Gastrocnemius medialis (tissue), 4 donors: Measurements from ENCODE around the gene RRP36. TPM values are rescaled to one million over a fixed set of nuclear protein-coding genes. Genes with fewer than 3 reads are reported as not detected.

Experiments
- ATAC-seq, 2 donors: fragments of 150-250 bp; one replicate each; pipeline ENCODE4 v1.9.1; 2016
- DNase-seq, 2 donors: peaks; one replicate each; pipeline ENCODE4 v3.0.0-alpha.2; 2019
- H3K27ac ChIP-seq, 4 donors: fragments of 200-600 bp; sonication (generic); 1 replicate in 1 of 4; 2 replicates in 3 of 4; pipeline ENCODE4 v1.5.1; 2016 to 2018; ENCODE audit warnings: mild to moderate bottlenecking in 2 of 4, moderate library complexity in 1 of 4
- H3K27me3 ChIP-seq, 3 donors: fragments of 200-600 bp; sonication (generic) in 2 of 3; 1 replicate in 1 of 3; 2 replicates in 2 of 3; pipeline versions ENCODE4 v1.5.1 to v1.6.0; 2016 to 2019; ENCODE audit warnings: mild to moderate bottlenecking in 1 of 3, moderate library complexity in 1 of 3
- H3K36me3 ChIP-seq, 2 donors: fragments of 200-600 bp; sonication (generic) in 1 of 2; one replicate each; pipeline ENCODE4 v1.5.1; 2017 to 2018
- H3K4me1 ChIP-seq, 2 donors: fragments of 200-600 bp; sonication (generic) in 1 of 2; one replicate each; pipeline ENCODE4 v1.5.1; 2016 to 2017; ENCODE audit warnings: mild to moderate bottlenecking in 2 of 2
- H3K4me3 ChIP-seq, 4 donors: fragments of 200-600 bp; sonication (generic) in 3 of 4; 1 replicate in 1 of 4; 2 replicates in 3 of 4; pipeline ENCODE4 v1.5.1; 2016 to 2019; ENCODE audit warnings: mild to moderate bottlenecking in 2 of 4
- H3K9me3 ChIP-seq, 3 donors: fragments of 200-600 bp; sonication (generic) in 2 of 3; 1 replicate in 1 of 3; 2 replicates in 2 of 3; pipeline ENCODE4 v1.5.1; 2016 to 2019
- POLR2A ChIP-seq, 2 donors: fragments of 450-650 bp; IDR thresholded peaks; one replicate each; pipeline ENCODE4 v1.6.1; 2017; ENCODE audit warnings: antibody characterized with exemption in 2 of 2, mild to moderate bottlenecking in 2 of 2, moderate library complexity in 2 of 2
- in situ Hi-C, 4 donors: fragments of 200-750 bp; cut with MboI; loops; one replicate each; pipeline versions ENCODE4 v1.15.0 to v1.8.0; 2017; ENCODE audit warnings: low sequenced_read_pairs in 4 of 4
- intact Hi-C: fragments of 100-400 bp; cut with DNase I; formaldehyde crosslinking; loops from one replicate; pipeline ENCODE4 v1.15.1; 2023; ENCODE audit warnings: low total_unique reads
- total RNA-seq, 4 donors: library from RNA; depleted of rRNA; stranded (reverse); fragments of >200 nt; gene quantifications; one replicate each; pipeline versions ENCODE4 v1.1.0 to v1.2.3, GENCODE V29; 2016
- TF ChIP-seq, protein P1 (sequence below), 5 experiments: fragments of 450-650 bp in 3 of 5; fragments of 200-600 bp in 2 of 5; sonication (generic) in 2 of 5; IDR thresholded peaks in 4 of 5; conservative IDR thresholded peaks in 1 of 5; 1 replicate in 4 of 5; 2 replicates in 1 of 5; pipeline ENCODE4 v1.5.1; 2016 to 2019; ENCODE audit warnings: antibody characterized with exemption in 5 of 5, mild to moderate bottlenecking in 3 of 5, moderate library complexity in 3 of 5

The RRP36 gene
- total RNA-seq, 4 donors from 2014 or later: 37.7 to 64.3 (median 51.0) TPM

- Histone ChIP-seq H3K27me3 (no peaks in the 10 kb centered on the region), H3K4me3 (no peak overlapping the region), H3K36me3 (peaks cover 0 to 29% of the 10 kb centered on the region in 2 donors), H3K9me3 (no peaks in the 10 kb centered on the region), H3K27ac (no peak overlapping the region), H3K4me1 (peaks cover 24 to 41% of the 10 kb centered on the region in 2 donors)
- no peak for DNase-seq
- ATAC-seq: no peak
- in situ Hi-C loops: no loop called here
- intact Hi-C loops: loop anchor here (2.0 to 10.0 kb wide), 3 partner anchors 71 to 311 kb away; partner anchors contain the start of genes PPP2R5D and TBCC
- no peak for TF ChIP-seq POLR2A (IDR thresholded peaks at IDR 0.05)
- TF ChIP-seq, protein P1, sequence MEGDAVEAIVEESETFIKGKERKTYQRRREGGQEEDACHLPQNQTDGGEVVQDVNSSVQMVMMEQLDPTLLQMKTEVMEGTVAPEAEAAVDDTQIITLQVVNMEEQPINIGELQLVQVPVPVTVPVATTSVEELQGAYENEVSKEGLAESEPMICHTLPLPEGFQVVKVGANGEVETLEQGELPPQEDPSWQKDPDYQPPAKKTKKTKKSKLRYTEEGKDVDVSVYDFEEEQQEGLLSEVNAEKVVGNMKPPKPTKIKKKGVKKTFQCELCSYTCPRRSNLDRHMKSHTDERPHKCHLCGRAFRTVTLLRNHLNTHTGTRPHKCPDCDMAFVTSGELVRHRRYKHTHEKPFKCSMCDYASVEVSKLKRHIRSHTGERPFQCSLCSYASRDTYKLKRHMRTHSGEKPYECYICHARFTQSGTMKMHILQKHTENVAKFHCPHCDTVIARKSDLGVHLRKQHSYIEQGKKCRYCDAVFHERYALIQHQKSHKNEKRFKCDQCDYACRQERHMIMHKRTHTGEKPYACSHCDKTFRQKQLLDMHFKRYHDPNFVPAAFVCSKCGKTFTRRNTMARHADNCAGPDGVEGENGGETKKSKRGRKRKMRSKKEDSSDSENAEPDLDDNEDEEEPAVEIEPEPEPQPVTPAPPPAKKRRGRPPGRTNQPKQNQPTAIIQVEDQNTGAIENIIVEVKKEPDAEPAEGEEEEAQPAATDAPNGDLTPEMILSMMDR (IDR thresholded peaks at IDR 0.05 in 4 of 5, conservative IDR thresholded peaks at IDR 0.05 in 1 of 5): no peak
Observed at GRCh38 chr6:43055966-43056365, 34.5 kb downstream of the RRP36 start.

- ATAC-seq (no peak), DNase-seq (no peak)
- H3K4me3 ChIP-seq: peak overlapping the region; percentile 87 to 98 (median 92)
- peak overlapping the region; percentile 90 to 99 (median 95) for H3K27ac ChIP-seq
- no peaks in the 10 kb centered on the region for H3K27me3 ChIP-seq
- H3K4me1 ChIP-seq: peaks cover 28 to 34% of the 10 kb centered on the region in 2 donors
- intact Hi-C loops: loop anchor here (2.0 to 10.0 kb wide), 3 partner anchors 80 to 314 kb away; partner anchors contain the start of genes PEX6 and TBCC
- TF ChIP-seq POLR2A (IDR thresholded peaks at IDR 0.05): no peak
- TF ChIP-seq, protein P1 (IDR thresholded peaks at IDR 0.05 in 4 of 5, conservative IDR thresholded peaks at IDR 0.05 in 1 of 5): no peak
- in situ Hi-C loops: no loop called here
- no peaks in the 10 kb centered on the region for H3K9me3 ChIP-seq
- H3K36me3 ChIP-seq: peaks cover 0 to 37% of the 10 kb centered on the region in 2 donors
Observed at GRCh38 chr6:43058531-43058930, 37.1 kb downstream of the RRP36 start.

GRCh38 chr6:43059168-43060033 is 38.0 kb downstream of the RRP36 start, which contains the start of the genes KLC4 and MRPL2:
Gene KLC4 (plus strand): TSS chr6:43059631. CDS start chr6:43061336, 1,705 bp downstream.
Gene MRPL2 (minus strand): TSS chr6:43059434. CDS start chr6:43059381, 53 bp downstream.
- Histone ChIP-seq H3K36me3 (peaks cover 0 to 46% of the 10 kb centered on the region in 2 donors), H3K9me3 (no peaks in the 10 kb centered on the region), H3K27ac (peak within 1 kb of the TSS; percentile 90 to 99 (median 95)), H3K4me1 (peaks cover 24 to 30% of the 10 kb centered on the region in 2 donors), H3K27me3 (no peaks in the 10 kb centered on the region), H3K4me3 (peak within 1 kb of the TSS; percentile 87 to 98 (median 92))
- DNase-seq: peak; percentile 99
- in situ Hi-C loops: no loop called here
- intact Hi-C loops: loop anchor here (1.0 to 10.0 kb wide), 6 partner anchors 45 to 315 kb away; partner anchors contain the start of genes KLHDC3, PEX6 and TBCC
- TF ChIP-seq POLR2A (IDR thresholded peaks at IDR 0.05): peak; percentile 72 to 88
- TF ChIP-seq, protein P1 (IDR thresholded peaks at IDR 0.05 in 4 of 5, conservative IDR thresholded peaks at IDR 0.05 in 1 of 5): no peak
- ATAC-seq: peak; percentile 94 to 97

- in situ Hi-C loops (no loop called here), intact Hi-C loops (no loop called here)
- ATAC-seq (peak; percentile 16 to 33), DNase-seq (peak in 1 of 2 donors; percentile 41)
- TF ChIP-seq, protein P1 (IDR thresholded peaks at IDR 0.05 in 4 of 5, conservative IDR thresholded peaks at IDR 0.05 in 1 of 5): no peak
- no peak for TF ChIP-seq POLR2A (IDR thresholded peaks at IDR 0.05)
- H3K36me3 ChIP-seq: peaks cover 0 to 52% of the 10 kb centered on the region in 2 donors
- peak overlapping the region; percentile 74 to 98 (median 87) for H3K4me3 ChIP-seq
- H3K27me3 ChIP-seq: no peaks in the 10 kb centered on the region
- peaks cover 21 to 29% of the 10 kb centered on the region in 2 donors for H3K4me1 ChIP-seq
- no peaks in the 10 kb centered on the region for H3K9me3 ChIP-seq
- peak overlapping the region; percentile 90 to 99 (median 95) for H3K27ac ChIP-seq
Observed at GRCh38 chr6:43060034-43060754, 38.8 kb downstream of the RRP36 start.
